Fibroblast of lung (primary cell): ENCODE data around the gene LPP. TPM values are rescaled to one million over a fixed set of nuclear protein-coding genes. Genes with fewer than 3 reads are reported as not detected.
A peak's percentile ranks its signal among the peaks of the same experiment; 100 is the strongest.

Experiments used
- DNase-seq, 2 donors: peaks; one replicate each; pipeline versions ENCODE4 v3.0.0 to v3.0.0-alpha.2; 2010; ENCODE audit warnings: low read depth in 2 of 2
- H2AFZ ChIP-seq: 2 replicates; pipeline ENCODE4 v1.5.1; 2012; ENCODE audit warnings: low read length, control low read depth, inconsistent platforms
- H3K27ac ChIP-seq: 2 replicates; pipeline ENCODE4 v1.5.1; 2011; ENCODE audit warnings: low read length, control low read depth; ENCODE audit not compliant: insufficient read depth
- H3K27me3 ChIP-seq: 2 replicates; pipeline ENCODE4 v1.5.1; 2011; ENCODE audit warnings: mild to moderate bottlenecking, low read length; ENCODE audit not compliant: control insufficient read depth, insufficient read depth
- H3K36me3 ChIP-seq: 2 replicates; pipeline ENCODE4 v1.5.1; 2011; ENCODE audit warnings: low read length; ENCODE audit not compliant: control insufficient read depth, insufficient read depth
- H3K4me1 ChIP-seq: 2 replicates; pipeline ENCODE4 v1.5.1; 2011; ENCODE audit warnings: low read length; ENCODE audit not compliant: control insufficient read depth, insufficient read depth; ENCODE audit errors: extremely low read depth
- H3K4me2 ChIP-seq: 2 replicates; pipeline ENCODE4 v1.5.1; 2011; ENCODE audit warnings: low read length, control low read depth; ENCODE audit not compliant: insufficient read depth; ENCODE audit errors: extremely low read depth
- H3K4me3 ChIP-seq, 4 experiments: fragments of 200-600 bp in 1 of 4; sonication (generic) in 1 of 4; replicated peaks in 1 of 4; 2 replicates each; pipeline ENCODE4 v1.5.1; 2011 to 2016; ENCODE audit warnings: low read length in 4 of 4, low read depth in 3 of 4, mild to moderate bottlenecking in 3 of 4, control low read depth in 2 of 4, inconsistent platforms in 1 of 4, mixed read lengths in 1 of 4; ENCODE audit not compliant: insufficient read depth in 1 of 4; ENCODE audit errors: control extremely low read depth in 1 of 4
- H3K79me2 ChIP-seq: 2 replicates; pipeline ENCODE4 v1.5.1; 2012; ENCODE audit warnings: mild to moderate bottlenecking, low read length, inconsistent platforms; ENCODE audit not compliant: control insufficient read depth, insufficient read depth
- H3K9ac ChIP-seq: 2 replicates; pipeline ENCODE4 v1.5.1; 2011; ENCODE audit warnings: mild to moderate bottlenecking, low read length, control low read depth; ENCODE audit not compliant: insufficient read depth
- H3K9me3 ChIP-seq: 2 replicates; pipeline ENCODE4 v1.5.1; 2012; ENCODE audit warnings: low read depth, low read length; ENCODE audit not compliant: control insufficient read depth, insufficient read depth
- H4K20me1 ChIP-seq: 2 replicates; pipeline ENCODE4 v1.5.1; 2011; ENCODE audit warnings: low read length; ENCODE audit not compliant: control insufficient read depth, insufficient read depth; ENCODE audit errors: extremely low read depth
- EZH2 ChIP-seq: IDR thresholded peaks from 2 replicates; pipeline ENCODE4 v1.5.1; 2012; ENCODE audit warnings: low read length, control low read depth, mild to moderate bottlenecking; ENCODE audit errors: missing control alignments
- polyA plus RNA-seq, 2 donors: library from polyadenylated mRNA; depleted of rRNA in 1 of 2; stranded (reverse) in 1 of 2; unstranded in 1 of 2; fragments of >200 nt; gene quantifications; 2 replicates each; pipeline ENCODE4 v1.2.1, GENCODE V29; 2011 to 2012; ENCODE audit warnings: missing spikeins in 1 of 2
- total RNA-seq: library from RNA; depleted of rRNA; stranded (reverse); fragments of >200 nt; gene quantifications from 2 replicates; pipeline ENCODE4 v1.2.1, GENCODE V29; 2014
- TF ChIP-seq, protein P1 (sequence below), 2 donors: IDR thresholded peaks in 1 of 2; conservative IDR thresholded peaks in 1 of 2; 1 replicate in 1 of 2; 2 replicates in 1 of 2; pipeline ENCODE4 v1.5.1; 2011 to 2012; ENCODE audit warnings: low read length in 2 of 2, control low read depth in 1 of 2, inconsistent platforms in 1 of 2, low read depth in 1 of 2, mild to moderate bottlenecking in 1 of 2

LPP gene
- total and polyA plus RNA-seq, 2 donors (not counting 1 experiment from before 2014, with no cell fraction given) = 69.0 to 124 TPM

GRCh38 chr3:188889054-188889491 is 735.1 kb downstream of the LPP start:
- TF ChIP-seq, protein P1, sequence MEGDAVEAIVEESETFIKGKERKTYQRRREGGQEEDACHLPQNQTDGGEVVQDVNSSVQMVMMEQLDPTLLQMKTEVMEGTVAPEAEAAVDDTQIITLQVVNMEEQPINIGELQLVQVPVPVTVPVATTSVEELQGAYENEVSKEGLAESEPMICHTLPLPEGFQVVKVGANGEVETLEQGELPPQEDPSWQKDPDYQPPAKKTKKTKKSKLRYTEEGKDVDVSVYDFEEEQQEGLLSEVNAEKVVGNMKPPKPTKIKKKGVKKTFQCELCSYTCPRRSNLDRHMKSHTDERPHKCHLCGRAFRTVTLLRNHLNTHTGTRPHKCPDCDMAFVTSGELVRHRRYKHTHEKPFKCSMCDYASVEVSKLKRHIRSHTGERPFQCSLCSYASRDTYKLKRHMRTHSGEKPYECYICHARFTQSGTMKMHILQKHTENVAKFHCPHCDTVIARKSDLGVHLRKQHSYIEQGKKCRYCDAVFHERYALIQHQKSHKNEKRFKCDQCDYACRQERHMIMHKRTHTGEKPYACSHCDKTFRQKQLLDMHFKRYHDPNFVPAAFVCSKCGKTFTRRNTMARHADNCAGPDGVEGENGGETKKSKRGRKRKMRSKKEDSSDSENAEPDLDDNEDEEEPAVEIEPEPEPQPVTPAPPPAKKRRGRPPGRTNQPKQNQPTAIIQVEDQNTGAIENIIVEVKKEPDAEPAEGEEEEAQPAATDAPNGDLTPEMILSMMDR (conservative IDR thresholded peaks at IDR 0.05 in 1 of 2, IDR thresholded peaks at IDR 0.05 in 1 of 2; ENCODE audit: low read depth in 1 of 2, low read length in 2 of 2) = no peak
- no peak for TF ChIP-seq EZH2
- no peak overlapping the region for H3K9ac ChIP-seq
- peaks cover 4% of the 10 kb centered on the region for H3K4me1 ChIP-seq
- H3K27ac ChIP-seq = no peak overlapping the region
- peaks cover 3% of the 10 kb centered on the region for H3K36me3 ChIP-seq
- H3K4me3 ChIP-seq = no peak overlapping the region
- H3K79me2 ChIP-seq = no peaks in the 10 kb centered on the region
- H3K27me3 ChIP-seq = no peaks in the 10 kb centered on the region
- DNase-seq = peak in 1 of 2 donors; percentile 17
- H3K9me3 ChIP-seq = no peaks in the 10 kb centered on the region
- no peak overlapping the region for H3K4me2 ChIP-seq
- no peaks in the 10 kb centered on the region for H4K20me1 ChIP-seq
- H2AFZ ChIP-seq = no peak overlapping the region

DNA sequence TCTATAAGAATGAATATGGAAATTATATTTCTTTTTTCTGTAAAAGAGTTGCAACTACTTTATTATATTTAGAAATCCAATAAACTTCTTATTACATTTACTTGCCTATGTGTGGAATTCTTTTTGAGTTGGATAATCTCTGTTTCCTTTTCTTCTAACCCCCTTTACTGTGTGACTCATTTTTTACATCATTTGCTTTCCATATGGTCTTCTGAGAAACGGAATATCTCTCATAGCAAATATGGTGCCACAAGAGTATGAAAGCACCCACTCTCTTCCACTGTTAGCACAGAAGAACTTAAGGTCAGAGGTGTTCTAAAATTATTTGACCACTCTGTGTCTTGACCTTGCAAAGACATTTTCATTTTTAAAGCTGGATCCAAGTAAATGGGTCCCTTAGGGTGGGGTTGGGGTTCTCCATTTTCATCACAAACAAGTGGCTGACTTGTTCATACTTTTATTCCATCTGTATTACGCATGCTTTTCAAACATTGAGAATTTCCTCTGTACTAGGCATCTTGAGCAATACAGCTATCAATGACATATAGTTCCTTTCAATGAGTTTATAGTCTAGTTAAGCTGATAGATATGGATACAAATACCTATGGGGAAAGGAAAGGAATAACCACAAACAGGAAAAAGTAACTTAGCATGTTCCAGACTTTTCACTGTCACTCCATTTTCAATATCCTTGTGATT is 736.8 kb downstream of the LPP start:
- Histone ChIP-seq H3K36me3 (peaks cover 3% of the 10 kb centered on the region), H3K79me2 (no peaks in the 10 kb centered on the region), H3K9me3 (no peaks in the 10 kb centered on the region), H4K20me1 (no peaks in the 10 kb centered on the region), H3K27me3 (no peaks in the 10 kb centered on the region), H3K4me3 (no peak overlapping the region), H3K4me2 (no peak overlapping the region), H3K4me1 (peaks cover 4% of the 10 kb centered on the region), H3K27ac (no peak overlapping the region), H3K9ac (no peak overlapping the region), H2AFZ (no peak overlapping the region)
- TF ChIP-seq EZH2 = no peak
- TF ChIP-seq, protein P1 (conservative IDR thresholded peaks at IDR 0.05 in 1 of 2, IDR thresholded peaks at IDR 0.05 in 1 of 2; ENCODE audit: low read depth in 1 of 2, low read length in 2 of 2) = no peak
- peak; percentile 71 to 89 for DNase-seq

GRCh38 chr3:188899881-188900280 is 745.9 kb downstream of the LPP start:
- no peak overlapping the region for H3K4me3 ChIP-seq
- H3K36me3 ChIP-seq = no peaks in the 10 kb centered on the region
- no peak overlapping the region for H3K27ac ChIP-seq
- no peaks in the 10 kb centered on the region for H3K79me2 ChIP-seq
- H3K9ac ChIP-seq = no peak overlapping the region
- no peak for TF ChIP-seq EZH2
- TF ChIP-seq, protein P1 (conservative IDR thresholded peaks at IDR 0.05 in 1 of 2, IDR thresholded peaks at IDR 0.05 in 1 of 2; ENCODE audit: low read depth in 1 of 2, low read length in 2 of 2) = no peak
- H3K4me2 ChIP-seq = no peak overlapping the region
- H4K20me1 ChIP-seq = no peaks in the 10 kb centered on the region
- peaks cover 11% of the 10 kb centered on the region for H3K4me1 ChIP-seq
- DNase-seq = peak in 1 of 2 donors; percentile 43
- H3K27me3 ChIP-seq = no peaks in the 10 kb centered on the region
- no peak overlapping the region for H2AFZ ChIP-seq
- H3K9me3 ChIP-seq = no peaks in the 10 kb centered on the region
